AG04449 (cell line): ENCODE results near the gene COQ3.

Experiments
- CTCF ChIA-PET: fragments of 350-600 bp; formaldehyde crosslinking; extraction: SDS; loops from one replicate; lab custom pipeline; 2021; ENCODE audit warnings: antibody characterized with exemption; lab: Yijun Ruan, JAX
- POLR2A ChIA-PET: fragments of 400-600, 350-600 bp; formaldehyde crosslinking; extraction: SDS; loops from one replicate; lab custom pipeline; 2020; ENCODE audit warnings: antibody characterized with exemption, inconsistent platforms; lab: Yijun Ruan, JAX
- DNase-seq: peaks from one replicate; pipeline ENCODE4 v3.0.0-alpha.2; 2010; ENCODE audit warnings: low read depth, low spot score
- H3K4me3 ChIP-seq: 2 replicates; pipeline ENCODE4 v1.5.1; 2011; ENCODE audit warnings: low read depth, mild to moderate bottlenecking, control low read depth, low read length
- CTCF ChIP-seq: IDR thresholded peaks from one replicate; pipeline ENCODE4 v1.5.1; 2011; ENCODE audit warnings: mild to moderate bottlenecking, moderate library complexity, low read length, control low read depth, inconsistent platforms; ENCODE audit not compliant: insufficient read depth; ENCODE audit errors: missing control alignments

Gene COQ3

DNA sequence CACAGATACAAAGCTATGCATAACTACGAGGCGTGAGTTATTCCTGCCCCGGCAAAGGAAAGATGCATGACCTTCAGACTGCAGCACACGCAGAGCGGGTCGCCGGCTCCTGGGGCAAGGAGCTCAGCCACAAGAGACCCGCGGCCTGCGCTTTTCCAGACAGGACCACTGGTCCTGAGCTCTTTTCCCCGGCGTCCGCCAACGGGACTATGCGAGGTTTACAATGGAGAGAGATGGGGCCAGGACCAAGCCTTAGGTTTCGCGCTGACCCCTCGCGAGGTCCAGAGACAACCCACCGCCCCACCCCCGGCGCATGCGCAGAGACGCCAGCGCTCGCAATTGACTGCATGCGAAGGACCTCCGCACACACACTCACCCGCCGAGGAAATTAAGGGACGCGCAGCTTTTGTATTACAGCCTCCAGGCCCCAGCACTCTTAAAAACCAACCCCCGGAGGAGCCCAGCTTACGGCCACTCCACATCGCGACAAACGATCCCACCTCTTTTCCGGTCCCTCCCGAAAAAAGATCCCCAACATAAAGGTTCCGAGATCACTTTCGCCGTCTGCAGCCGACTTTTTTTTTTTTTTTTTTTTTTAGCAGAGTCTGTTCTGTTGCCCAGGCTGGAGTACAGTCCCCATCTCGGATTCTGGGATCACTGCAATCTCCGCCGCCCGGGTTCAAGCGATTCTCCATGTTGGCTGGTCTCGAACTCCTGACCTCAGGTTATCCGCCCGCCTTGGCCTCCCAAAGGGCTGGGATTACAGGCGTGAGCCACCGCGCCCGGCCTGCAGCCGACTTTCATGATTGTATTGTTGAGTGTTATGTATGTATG lies at the start of gene COQ3:
TSS of gene COQ3 (minus strand) at position 498 of the 834 bp plus-strand sequence. CDS start at position 482, 16 bp downstream.
- ChIA-PET POLR2A (interaction anchor here (0.7 to 1.4 kb wide), 7 partner anchors 10 to 174 kb away, joined by 3 to 6 read pairs (median 4); partner anchors contain the start of genes CCNC and PNISR), CTCF (interaction anchor here (0.6 to 2.6 kb wide), 9 partner anchors 9 to 64 kb away, joined by 3 to 23 read pairs (median 3); no protein-coding TSS in a partner anchor)
- no peak for TF ChIP-seq CTCF
- no peak for DNase-seq
- H3K4me3 ChIP-seq: peak within 1 kb of the TSS; percentile 87

DNA sequence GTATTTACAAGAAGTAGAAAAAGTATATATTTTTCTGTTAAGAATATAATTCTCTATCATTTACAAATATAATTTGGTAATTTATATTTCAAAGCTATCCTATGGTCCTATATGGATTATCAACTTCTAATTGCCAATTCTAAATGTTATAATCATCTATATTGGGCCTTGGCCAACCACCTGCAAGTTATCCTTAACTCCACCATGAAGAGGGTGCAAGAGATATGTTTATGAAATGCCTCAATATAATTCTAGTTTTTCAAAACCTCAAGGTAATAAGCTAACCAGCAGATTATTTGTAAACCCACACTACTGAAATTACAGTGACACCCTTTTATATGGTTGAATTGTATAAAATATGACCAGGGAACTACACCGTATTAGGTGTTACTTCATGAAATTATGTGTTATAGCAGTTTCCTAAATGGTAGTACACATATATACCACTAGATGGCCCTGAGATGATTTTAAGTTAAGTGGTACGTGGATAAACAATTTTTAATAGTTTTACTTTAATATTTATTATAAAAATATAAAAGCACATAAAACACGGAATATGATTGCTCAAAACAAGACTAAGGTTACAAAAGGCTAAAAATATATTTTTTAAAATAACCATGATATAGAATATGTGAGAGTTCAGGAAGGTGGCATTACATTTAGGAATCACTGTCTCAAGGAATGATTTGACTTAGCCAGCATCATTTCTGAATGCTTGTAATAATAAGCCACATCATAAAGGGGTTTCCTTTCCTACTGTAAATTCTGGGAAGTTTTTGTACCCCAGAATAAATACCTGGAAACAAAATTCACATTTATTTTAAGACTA lies 40.9 kb upstream of the COQ3 start:
- no peak for DNase-seq
- CTCF ChIA-PET: interaction anchor here (0.7 to 2.9 kb wide), 19 partner anchors 8 to 311 kb away, joined by 3 to 30 read pairs (median 5); partner anchors contain the start of genes COQ3 and PNISR
- peak; percentile 37 for TF ChIP-seq CTCF
- no peak overlapping the region for H3K4me3 ChIP-seq
- POLR2A ChIA-PET: no interaction called here

DNA sequence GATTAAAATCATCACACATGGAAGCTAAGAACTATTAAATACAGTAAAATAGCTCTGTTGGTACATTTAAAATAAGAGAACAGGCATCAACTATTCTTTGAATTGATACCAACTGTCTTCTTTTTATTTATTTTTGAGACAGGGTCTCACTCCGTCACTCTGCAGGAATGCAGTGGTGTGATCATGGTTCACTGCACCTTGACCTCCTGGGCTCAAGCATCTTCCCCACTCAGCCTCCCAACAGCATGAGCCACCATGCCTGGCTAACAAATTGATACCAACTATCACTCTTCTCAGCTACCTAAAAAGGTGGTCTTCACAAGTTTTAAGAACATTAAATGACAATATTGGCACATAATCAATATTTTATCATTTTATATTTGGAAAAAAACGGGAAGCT lies 38.9 kb upstream of the COQ3 start:
- TF ChIP-seq CTCF: no peak
- ChIA-PET POLR2A (no interaction called here), CTCF (interaction anchor here (0.6 to 2.9 kb wide), 7 partner anchors 10 to 304 kb away, joined by 3 to 12 read pairs (median 6); partner anchors contain the start of gene COQ3)
- H3K4me3 ChIP-seq: no peak overlapping the region
- no peak for DNase-seq

- ChIA-PET CTCF (no interaction called here), POLR2A (no interaction called here)
- no peak overlapping the region for H3K4me3 ChIP-seq
- TF ChIP-seq CTCF: no peak
- no peak for DNase-seq
Observed at GRCh38 chr6:99431901-99432300, 37.9 kb upstream of the COQ3 start.

DNA sequence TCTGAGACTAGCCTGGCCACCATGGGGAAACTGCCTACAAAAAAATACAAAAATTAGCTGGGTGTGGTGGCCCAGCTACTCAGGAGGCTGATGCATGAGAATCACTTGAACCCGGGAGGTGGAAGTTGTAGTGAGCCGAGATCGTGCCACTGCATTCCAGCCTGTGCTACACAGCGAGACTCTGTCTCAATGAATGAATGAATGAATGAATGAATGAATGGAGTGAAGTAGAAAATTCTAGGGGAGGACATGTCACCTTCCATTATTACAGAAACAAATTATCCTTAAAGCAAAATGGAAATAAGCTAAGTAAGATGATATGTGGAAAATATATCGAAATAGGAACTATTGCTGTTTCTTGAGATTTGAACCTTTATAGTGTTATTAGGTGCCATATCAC lies 34.0 kb upstream of the COQ3 start:
- CTCF ChIA-PET: interaction anchor here (1.0 to 1.4 kb wide), 3 partner anchors 83 to 98 kb away, joined by 3 to 5 read pairs (median 5); no protein-coding TSS in a partner anchor
- POLR2A ChIA-PET: interaction anchor here (0.7 kb wide), 1 partner anchor 34 kb away, joined by 3 read pairs; the partner anchor contains the start of gene COQ3
- no peak overlapping the region for H3K4me3 ChIP-seq
- no peak for DNase-seq
- no peak for TF ChIP-seq CTCF
